Right cardiac atrium (tissue), 5 donors: ENCODE results near the gene COL5A1. TPM values are rescaled to one million over a fixed set of nuclear protein-coding genes. Genes with fewer than 3 reads are reported as not detected.

Experiments
- ATAC-seq, 2 donors: fragments of 200-7000 bp; cut with Tn5 transposase; one replicate each; pipeline versions ENCODE4 v1.8.0 to v1.9.1; 2020; ENCODE audit warnings: moderate library complexity in 2 of 2, mild to moderate bottlenecking in 1 of 2
- DNase-seq, 3 donors: peaks; one replicate each; pipeline ENCODE4 v3.0.0-alpha.2; 2020
- H3K27ac ChIP-seq: one replicate; pipeline ENCODE4 v1.5.1; 2013; ENCODE audit warnings: mild to moderate bottlenecking, low read length, control low read depth, moderate library complexity
- H3K27me3 ChIP-seq: one replicate; pipeline ENCODE4 v1.6.1; 2013; ENCODE audit not compliant: control insufficient read depth, insufficient read depth
- H3K4me1 ChIP-seq: one replicate; pipeline ENCODE4 v1.6.1; 2013; ENCODE audit warnings: low read length; ENCODE audit not compliant: control insufficient read depth, insufficient read depth
- H3K4me3 ChIP-seq: one replicate; pipeline ENCODE4 v1.5.1; 2013; ENCODE audit warnings: low read length, control low read depth
- H3K9me3 ChIP-seq: one replicate; pipeline ENCODE4 v1.6.1; 2013; ENCODE audit warnings: low read length; ENCODE audit not compliant: control insufficient read depth
- WGBS: extraction: QIAGEN DNeasy Blood & Tissue Kit; methylation state at CpG from one replicate; pipeline ENCODE4 v1.1.7; 2013; 5-methylcytosine and 5-hydroxymethylcytosine counted together
- intact Hi-C, 4 donors: fragments of 100-400 bp; cut with DNase I; formaldehyde crosslinking; loops; one replicate each; pipeline versions ENCODE4 v1.11.0 to v1.14.0; 2022 to 2023
- polyA plus RNA-seq: library from polyadenylated mRNA; stranded (reverse); fragments of 200-250 nt; gene quantifications from one replicate; pipeline ENCODE4 v1.2.3, GENCODE V29; 2013
- total RNA-seq, 4 donors: library from RNA; stranded (reverse); fragmentation: NEBNext Ultra II Directional; extraction: Animal tissue kit (Norgen Biotek cat#: 25700); gene quantifications; one replicate each; pipeline ENCODE4 v1.2.1, GENCODE V29; 2021
- donor health status: healthy with polysubstance abuse.
- donor health status: DM: no; HTN: yes; CAD: no.
- donor health status: DM: no; HTN: no; CAD: no.
- donor health status: DM: no; HTN: yes; CAD: no; lungs with severe emphysema.
- donor health status: DM: yes; HTN: yes; CAD: no.

The COL5A1 gene
- total and polyA plus RNA-seq, 5 donors = 15.4 to 35.8 (median 22.7) TPM

DNA sequence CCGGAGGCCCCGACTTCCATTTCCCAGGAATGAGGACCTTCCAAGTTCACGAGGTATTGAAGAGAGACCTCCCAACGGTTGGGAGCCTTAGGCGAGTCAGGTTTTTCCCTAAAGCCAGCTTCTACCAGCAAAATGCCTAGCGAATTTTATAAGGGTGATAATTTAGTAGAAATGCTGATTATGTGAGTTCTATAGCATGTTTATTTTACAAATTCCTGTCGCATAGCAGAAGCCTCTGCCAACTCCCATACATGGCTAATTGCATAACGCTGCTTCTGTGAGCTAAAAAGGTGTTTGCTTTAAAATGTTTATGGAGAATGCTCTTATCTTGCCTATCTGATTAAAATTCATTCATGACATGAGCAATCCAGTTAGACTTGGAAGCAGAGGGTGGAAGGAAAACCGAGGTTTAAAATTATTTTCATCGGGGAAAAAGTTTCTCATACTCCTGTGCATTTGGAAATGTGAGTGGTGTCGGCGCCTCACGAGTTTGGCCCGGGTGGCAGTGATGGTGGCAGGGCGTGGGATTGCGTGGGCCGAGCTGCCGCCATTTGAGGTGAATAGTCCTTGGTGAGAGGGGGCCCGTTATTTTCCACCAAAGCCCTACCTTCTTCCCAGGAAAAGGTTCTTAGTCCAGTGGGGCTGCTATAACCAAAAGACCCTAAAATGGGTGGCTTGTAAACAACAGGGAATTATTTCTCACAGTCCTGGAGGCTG lies 134.6 kb downstream of the COL5A1 start:
- H3K4me1 ChIP-seq = peaks cover 4% of the 10 kb centered on the region
- WGBS = 88% methylated on average over 19 of the region's 19 CpGs
- no peak overlapping the region for H3K27ac ChIP-seq
- DNase-seq = peak in 1 of 3 donors; percentile 33
- H3K9me3 ChIP-seq = no peaks in the 10 kb centered on the region
- H3K27me3 ChIP-seq = no peaks in the 10 kb centered on the region
- no peak overlapping the region for H3K4me3 ChIP-seq
- ATAC-seq = no peak
- intact Hi-C loops = loop anchor here in 2 of 4 donors (5.0 to 10.0 kb wide), 2 partner anchors 61 to 206 kb away; no protein-coding TSS in a partner anchor

DNA sequence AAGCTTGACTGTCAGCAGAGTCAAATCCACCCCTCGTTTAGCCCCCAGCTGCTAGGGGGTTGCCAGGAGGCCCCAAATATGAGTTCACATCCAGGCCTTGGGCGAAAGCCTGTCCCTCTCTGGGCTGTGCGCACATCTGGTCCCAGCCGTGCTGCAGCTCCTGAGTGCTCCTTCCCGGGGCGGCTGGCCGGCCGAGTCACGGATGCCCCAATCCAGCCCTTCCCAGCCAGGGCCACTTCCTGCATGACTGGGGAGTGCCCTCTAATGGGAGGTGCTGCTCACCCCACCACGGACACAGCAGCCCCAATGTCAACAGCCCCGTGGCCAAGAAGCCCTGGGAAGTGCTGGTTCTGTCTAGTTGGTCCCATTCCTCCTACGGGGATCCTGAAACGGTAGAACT lies 135.6 kb downstream of the COL5A1 start:
- Histone ChIP-seq H3K27ac (no peak overlapping the region), H3K9me3 (no peaks in the 10 kb centered on the region), H3K4me3 (no peak overlapping the region), H3K4me1 (peaks cover 4% of the 10 kb centered on the region), H3K27me3 (no peaks in the 10 kb centered on the region)
- ATAC-seq (no peak), DNase-seq (peak in 1 of 3 donors; percentile 23)
- intact Hi-C loops = loop anchor here in 2 of 4 donors (5.0 to 10.0 kb wide), 2 partner anchors 62 to 205 kb away; no protein-coding TSS in a partner anchor
- WGBS = 88% methylated on average over 13 of the region's 13 CpGs

DNA sequence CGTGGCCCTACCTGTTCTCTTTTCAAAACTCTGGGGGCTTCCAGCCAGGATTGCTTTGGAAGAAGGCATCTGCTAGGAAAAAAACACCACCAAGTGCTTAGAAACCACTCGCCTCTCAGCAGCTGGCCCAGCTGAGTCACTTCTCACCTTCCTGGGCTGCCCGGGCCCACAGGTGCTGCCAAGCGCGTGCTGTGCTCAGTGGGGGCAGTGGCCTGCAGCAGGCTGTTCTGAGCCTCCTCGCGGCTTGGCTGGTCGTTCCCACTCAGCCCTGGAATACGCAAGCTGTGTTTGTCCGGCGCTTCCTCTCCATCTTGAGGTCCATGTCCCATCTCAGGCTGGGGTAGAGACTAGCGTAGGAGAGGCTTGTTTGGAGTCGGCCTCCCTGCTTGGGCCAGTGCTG lies 136.6 kb downstream of the COL5A1 start:
- intact Hi-C loops = loop anchor here in 2 of 4 donors (5.0 to 10.0 kb wide), 2 partner anchors 63 to 204 kb away; no protein-coding TSS in a partner anchor
- DNase-seq = peak in 1 of 3 donors; percentile 46
- Histone ChIP-seq H3K4me3 (no peak overlapping the region), H3K27ac (no peak overlapping the region), H3K4me1 (peaks cover 4% of the 10 kb centered on the region), H3K27me3 (no peaks in the 10 kb centered on the region), H3K9me3 (no peaks in the 10 kb centered on the region)
- WGBS = 80% methylated on average over 13 of the region's 13 CpGs
- no peak for ATAC-seq

DNA sequence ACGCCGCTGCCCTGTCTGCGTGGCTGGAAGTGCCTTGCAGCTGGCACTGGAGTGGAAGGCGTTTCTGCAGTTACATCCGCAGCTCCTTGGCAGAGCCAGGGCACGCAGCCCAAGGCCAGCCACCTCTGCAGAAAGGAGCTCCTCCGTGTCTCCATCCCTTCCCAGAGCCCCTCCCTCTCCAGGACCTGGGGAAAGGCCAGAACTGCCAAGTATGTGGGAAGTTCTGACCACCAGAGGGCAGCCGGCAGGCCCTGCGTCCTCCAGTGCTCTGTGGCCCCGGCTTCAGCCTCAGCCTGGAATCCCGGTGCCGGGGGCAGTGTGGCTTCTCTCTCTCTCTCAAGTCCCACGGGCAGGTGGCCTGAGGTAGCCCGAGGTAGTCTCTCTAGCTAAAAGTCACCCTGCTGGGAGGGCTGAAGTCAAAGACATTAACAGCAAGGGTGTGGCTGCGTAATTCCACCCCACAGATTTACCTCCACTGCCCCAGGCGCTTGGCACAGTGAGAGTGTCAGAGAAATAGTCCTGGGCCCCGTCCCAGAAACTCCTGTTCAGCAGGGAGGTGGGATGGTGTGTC lies 137.3 kb downstream of the COL5A1 start:
- peak; percentile 57 to 89 (median 86) for DNase-seq
- Histone ChIP-seq H3K27me3 (no peaks in the 10 kb centered on the region), H3K4me3 (no peak overlapping the region), H3K27ac (no peak overlapping the region), H3K4me1 (peaks cover 4% of the 10 kb centered on the region), H3K9me3 (no peaks in the 10 kb centered on the region)
- peak; percentile 63 to 80 for ATAC-seq
- intact Hi-C loops = loop anchor here in 2 of 4 donors (5.0 to 10.0 kb wide), 2 partner anchors 64 to 203 kb away; no protein-coding TSS in a partner anchor
- WGBS = 39% methylated on average over 17 of the region's 17 CpGs

DNA sequence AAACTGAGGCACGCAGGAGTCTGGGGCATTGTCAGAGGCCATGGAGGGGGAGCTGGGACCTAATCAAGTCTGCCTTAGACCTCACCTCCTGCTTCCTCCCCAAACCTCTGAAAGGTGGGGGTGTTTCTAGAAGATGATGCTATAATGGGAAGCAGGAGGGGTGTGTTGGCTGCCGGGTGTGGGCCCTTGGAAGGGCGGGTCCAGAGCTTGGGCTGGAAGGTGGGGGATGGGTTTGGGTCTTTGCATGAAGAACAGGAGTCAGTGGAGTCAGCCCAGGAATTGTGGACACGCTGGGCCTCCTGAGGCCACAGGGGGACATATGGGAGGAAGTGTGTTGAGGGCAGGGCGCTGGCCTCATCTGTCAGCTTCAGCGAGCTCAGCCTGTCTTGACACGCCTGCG lies 138.0 kb downstream of the COL5A1 start:
- intact Hi-C loops = loop anchor here in 3 of 4 donors (5.0 to 10.0 kb wide), 3 partner anchors 65 to 205 kb away; no protein-coding TSS in a partner anchor
- Histone ChIP-seq H3K4me3 (no peak overlapping the region), H3K27me3 (no peaks in the 10 kb centered on the region), H3K9me3 (no peaks in the 10 kb centered on the region), H3K4me1 (peaks cover 4% of the 10 kb centered on the region), H3K27ac (no peak overlapping the region)
- DNase-seq (peak in 1 of 3 donors; percentile 26), ATAC-seq (no peak)
- WGBS = 84% methylated on average over 8 of the region's 8 CpGs

DNA sequence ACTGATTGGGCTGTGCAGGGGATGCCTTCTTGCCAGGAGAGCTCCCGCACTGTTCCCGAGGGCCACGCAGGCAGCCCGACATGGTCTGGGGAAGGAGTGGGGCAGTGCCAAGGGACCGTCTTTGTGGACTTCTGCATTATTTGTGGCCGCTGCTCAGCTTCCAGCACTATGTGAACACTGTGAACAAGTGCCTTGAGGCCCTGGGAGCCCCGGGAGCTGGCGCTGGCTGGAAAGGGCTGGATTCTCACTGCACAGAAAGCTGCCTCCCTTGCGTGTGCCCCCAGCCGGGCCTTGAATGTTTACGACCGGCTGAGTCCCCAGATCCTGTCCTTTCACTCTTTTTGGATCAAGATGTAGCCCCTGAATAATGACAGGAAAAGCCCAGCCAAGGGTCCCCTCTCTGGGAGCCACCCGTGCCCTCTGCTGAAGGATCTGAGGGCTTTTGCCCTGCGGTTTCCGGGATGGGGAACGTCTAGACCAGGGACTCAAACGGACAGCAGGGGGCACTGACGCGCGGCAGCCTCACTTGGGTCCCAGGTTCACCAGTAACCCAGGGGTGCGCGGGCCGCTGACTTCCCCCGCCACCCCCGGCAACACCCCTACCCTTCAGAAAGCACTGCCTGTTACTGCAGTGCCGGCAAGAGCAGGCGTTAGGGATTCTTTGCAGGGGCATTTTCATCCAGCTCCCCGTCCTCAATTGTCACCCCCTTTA lies 140.1 kb downstream of the COL5A1 start:
- Histone ChIP-seq H3K4me1 (peaks cover 2% of the 10 kb centered on the region), H3K27me3 (no peaks in the 10 kb centered on the region), H3K9me3 (no peaks in the 10 kb centered on the region), H3K4me3 (no peak overlapping the region), H3K27ac (no peak overlapping the region)
- intact Hi-C loops = loop anchor here in 1 of 4 donors (10.0 kb wide), 1 partner anchor 203 kb away; no protein-coding TSS in a partner anchor
- WGBS = 77% methylated on average over 28 of the region's 28 CpGs
- no peak for ATAC-seq
- peak in 1 of 3 donors; percentile 61 for DNase-seq

DNA sequence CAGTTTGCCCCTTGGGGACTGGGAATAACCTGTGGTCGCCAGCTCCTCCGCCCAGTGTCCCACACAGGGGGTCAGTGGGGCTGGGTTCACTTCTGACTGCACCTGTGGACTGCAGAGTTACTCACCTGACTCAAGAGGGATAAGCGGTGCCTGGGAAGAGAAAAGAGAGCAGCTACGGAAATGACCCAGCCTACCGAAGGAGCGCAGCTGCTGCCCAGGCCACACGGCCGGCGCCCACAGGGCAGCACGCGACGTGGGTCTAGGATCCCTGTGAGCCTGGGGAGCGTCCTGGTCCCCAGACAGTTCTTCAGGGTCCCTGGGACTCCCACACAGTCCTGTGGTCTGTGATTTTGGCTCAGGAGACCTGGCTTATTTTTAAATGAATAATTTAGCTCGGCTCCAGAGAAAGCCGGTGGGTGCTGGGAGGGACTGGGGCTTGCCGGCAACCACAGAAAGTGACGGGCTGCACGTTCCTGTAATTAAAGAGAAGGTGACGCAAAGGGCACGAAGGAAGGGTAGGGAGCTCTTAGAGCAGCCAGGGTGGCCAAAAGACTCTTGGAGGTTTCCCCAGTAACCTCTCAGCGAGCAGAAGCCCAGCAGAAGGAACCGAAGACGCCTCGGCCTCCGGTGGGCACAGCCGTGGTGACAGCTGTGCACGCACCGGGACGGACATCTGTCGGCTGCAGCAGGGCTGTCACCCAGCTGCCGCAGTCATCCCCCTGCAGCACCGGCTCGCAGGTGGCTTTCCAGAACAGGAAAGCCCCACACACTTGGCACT lies 141.5 kb downstream of the COL5A1 start:
- Histone ChIP-seq H3K9me3 (no peaks in the 10 kb centered on the region), H3K4me1 (peaks cover 2% of the 10 kb centered on the region), H3K4me3 (no peak overlapping the region), H3K27me3 (no peaks in the 10 kb centered on the region), H3K27ac (no peak overlapping the region)
- intact Hi-C loops = loop anchor here in 1 of 4 donors (10.0 kb wide), 1 partner anchor 202 kb away; no protein-coding TSS in a partner anchor
- ATAC-seq = no peak
- no peak for DNase-seq
- 74% methylated on average over 33 of the region's 33 CpGs for WGBS

DNA sequence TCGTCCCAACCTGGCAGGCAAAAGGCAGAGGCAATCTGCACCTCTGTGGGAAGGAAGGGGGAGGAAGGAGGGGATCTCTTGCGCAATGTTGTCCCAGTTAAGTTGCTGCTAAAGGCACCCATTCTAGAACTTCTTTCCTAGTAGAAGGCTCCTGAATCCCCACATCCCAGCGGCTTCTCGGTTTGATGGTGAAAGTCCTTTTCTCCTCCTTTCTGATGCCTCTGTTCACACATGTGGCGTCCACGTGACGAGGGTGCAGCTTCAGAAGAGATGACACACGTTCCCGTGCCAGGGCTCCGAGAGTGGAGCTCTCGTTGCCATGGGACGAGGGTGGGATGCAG lies 142.1 kb downstream of the COL5A1 start:
- Histone ChIP-seq H3K27me3 (no peaks in the 10 kb centered on the region), H3K4me1 (peaks cover under 1% of the 10 kb centered on the region), H3K4me3 (no peak overlapping the region), H3K9me3 (no peaks in the 10 kb centered on the region), H3K27ac (no peak overlapping the region)
- no peak for ATAC-seq
- intact Hi-C loops = loop anchor here in 1 of 4 donors (10.0 kb wide), 1 partner anchor 201 kb away; no protein-coding TSS in a partner anchor
- DNase-seq = peak; percentile 48 to 80 (median 74)
- 73% methylated on average over 12 of the region's 12 CpGs for WGBS

DNA sequence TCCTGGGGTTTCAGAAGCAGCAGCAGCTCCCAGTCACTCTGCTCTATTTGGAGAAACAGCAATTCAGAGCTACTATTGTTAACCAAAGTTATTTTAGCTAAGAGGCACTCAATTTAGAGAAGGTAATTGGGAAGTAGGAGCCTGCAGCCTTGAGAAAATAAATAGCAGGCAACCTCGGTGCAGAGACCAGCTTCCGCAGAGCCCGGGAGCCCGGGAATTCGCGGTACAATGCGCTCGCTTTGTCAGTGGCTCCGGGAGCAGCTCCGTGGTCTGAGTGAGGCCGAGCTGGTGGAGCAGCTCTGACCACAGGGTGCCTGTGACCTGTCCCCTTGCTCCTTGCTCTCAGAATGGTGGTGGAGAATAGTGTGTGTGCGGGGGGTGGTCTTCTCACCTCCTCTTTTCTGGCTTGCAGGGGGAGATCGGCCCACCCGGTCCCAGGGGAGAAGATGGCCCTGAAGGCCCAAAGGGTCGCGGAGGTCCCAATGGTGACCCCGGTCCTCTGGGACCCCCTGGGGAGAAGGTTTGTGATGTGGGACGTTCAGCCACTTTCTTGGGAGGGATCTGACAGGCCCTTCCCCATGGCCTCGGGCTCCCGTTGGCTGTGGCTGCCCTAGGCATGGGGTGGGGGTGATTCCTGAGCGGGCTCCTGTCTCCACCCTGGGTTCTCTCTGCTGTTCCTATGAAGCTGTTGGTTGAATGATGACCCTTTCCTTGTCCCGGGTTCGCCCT lies 143.1 kb downstream of the COL5A1 start:
- H3K4me1 ChIP-seq = no peaks in the 10 kb centered on the region
- no peaks in the 10 kb centered on the region for H3K27me3 ChIP-seq
- H3K4me3 ChIP-seq = no peak overlapping the region
- peak in 2 of 3 donors; percentile 50 to 61 for DNase-seq
- WGBS = 75% methylated on average over 23 of the region's 23 CpGs
- peak in 1 of 2 donors; percentile 14 for ATAC-seq
- H3K27ac ChIP-seq = no peak overlapping the region
- H3K9me3 ChIP-seq = no peaks in the 10 kb centered on the region
- intact Hi-C loops = loop anchor here in 1 of 4 donors (10.0 kb wide), 1 partner anchor 200 kb away; no protein-coding TSS in a partner anchor
